Activated T-helper 1 cell treated with anti-CD3 and anti-CD28 coated beads, Interleukin-2, amount 50 U/mL, for 16 hours (primary cell): ENCODE data around the gene WTIP.
"Not testable (repeated sequence)": the region's sequence is repeated elsewhere in the genome, so short reads cannot be mapped to it uniquely, and the experiment has no call there.

Source experiments
- DNase-seq, 2 donors: peaks; one replicate each; pipeline ENCODE4 v3.0.0-alpha.2; 2020; ENCODE audit warnings: low read depth in 1 of 2, low spot score in 1 of 2

The WTIP gene

GRCh38 chr19:34503531-34504272 is 22.1 kb downstream of the WTIP start:
- no peak for DNase-seq

- DNase-seq, result no peak
Observed at GRCh38 chr19:34504273-34504808, 22.8 kb downstream of the WTIP start.

- no peak for DNase-seq
Observed at GRCh38 chr19:34504809-34505291, 23.3 kb downstream of the WTIP start.

- DNase-seq, result no peak
Observed at GRCh38 chr19:34505321-34506025, 23.9 kb downstream of the WTIP start.

- no peak for DNase-seq
Observed at GRCh38 chr19:34506026-34506370, 24.4 kb downstream of the WTIP start.

- no peak for DNase-seq
Observed at GRCh38 chr19:34507414-34508067, 26.0 kb downstream of the WTIP start.

- DNase-seq, result no peak
Observed at GRCh38 chr19:34508540-34508939, 27.0 kb downstream of the WTIP start.

GRCh38 chr19:34510904-34511303 is 29.3 kb downstream of the WTIP start:
- not testable (repeated sequence) for DNase-seq

- DNase-seq, result no peak
Observed at GRCh38 chr19:34512254-34512822, 30.8 kb downstream of the WTIP start.

- no peak for DNase-seq
Observed at GRCh38 chr19:34513767-34514166, 32.2 kb downstream of the WTIP start.

- no peak for DNase-seq
Observed at GRCh38 chr19:34519602-34520001, 38.0 kb downstream of the WTIP start.

GRCh38 chr19:34523408-34523807 is 41.9 kb downstream of the WTIP start:
- no peak for DNase-seq

- DNase-seq, result no peak
Observed at GRCh38 chr19:34525001-34525400, 43.4 kb downstream of the WTIP start.

GRCh38 chr19:34534206-34534605 is 52.6 kb downstream of the WTIP start:
- no peak for DNase-seq

GRCh38 chr19:34539396-34539795 is 57.8 kb downstream of the WTIP start:
- DNase-seq, result no peak

- no peak for DNase-seq
Observed at GRCh38 chr19:34540811-34541557, 59.4 kb downstream of the WTIP start.

GRCh38 chr19:34549833-34550232 is 68.3 kb downstream of the WTIP start:
- no peak for DNase-seq

GRCh38 chr19:34555447-34555846 is 73.9 kb downstream of the WTIP start:
- no peak for DNase-seq

- DNase-seq, result no peak
Observed at GRCh38 chr19:34556488-34556887, 74.9 kb downstream of the WTIP start.

GRCh38 chr19:34559045-34559444 is 77.5 kb downstream of the WTIP start:
- no peak for DNase-seq

- DNase-seq, result no peak
Observed at GRCh38 chr19:34560229-34560628, 78.7 kb downstream of the WTIP start.
